Brain pericyte (primary cell): Measurements from ENCODE around the gene CSMD2.

Experiments
- DNase-seq: peaks from one replicate; pipeline ENCODE4 v3.0.0-alpha.2; 2012; ENCODE audit warnings: low read depth, low spot score

The CSMD2 gene

GRCh38 chr1:34156739-34157138 lies 8.3 kb downstream of the CSMD2 start:
- no peak for DNase-seq

GRCh38 chr1:34155860-34156259 lies 9.2 kb downstream of the CSMD2 start:
- DNase-seq = no peak

GRCh38 chr1:34153246-34153645 lies 11.8 kb downstream of the CSMD2 start:
- DNase-seq = no peak

GRCh38 chr1:34149501-34149900 lies 15.5 kb downstream of the CSMD2 start:
- DNase-seq = no peak

- DNase-seq = no peak
These were observed 17.7 kb downstream of the CSMD2 start for GRCh38 chr1:34147301-34147700.

GRCh38 chr1:34144766-34145165 lies 20.3 kb downstream of the CSMD2 start:
- DNase-seq = no peak

- no peak for DNase-seq
These were observed 21.1 kb downstream of the CSMD2 start for GRCh38 chr1:34143975-34144374.

- DNase-seq = no peak
These were observed 24.9 kb downstream of the CSMD2 start for GRCh38 chr1:34140011-34140676.

GRCh38 chr1:34137411-34137810 lies 27.6 kb downstream of the CSMD2 start:
- no peak for DNase-seq

GRCh38 chr1:34132161-34132420 lies 32.9 kb downstream of the CSMD2 start:
- no peak for DNase-seq

- no peak for DNase-seq
These were observed 33.5 kb downstream of the CSMD2 start for GRCh38 chr1:34131396-34132160.

GRCh38 chr1:34130306-34130705 lies 34.7 kb downstream of the CSMD2 start:
- DNase-seq = no peak

- no peak for DNase-seq
These were observed 35.4 kb downstream of the CSMD2 start for GRCh38 chr1:34129630-34130029.

GRCh38 chr1:34128186-34128889 lies 36.7 kb downstream of the CSMD2 start:
- no peak for DNase-seq

GRCh38 chr1:34127006-34128000 lies 37.7 kb downstream of the CSMD2 start:
- no peak for DNase-seq

GRCh38 chr1:34126486-34126885 lies 38.5 kb downstream of the CSMD2 start:
- no peak for DNase-seq

- DNase-seq = no peak
These were observed 39.2 kb downstream of the CSMD2 start for GRCh38 chr1:34125721-34126380.

- no peak for DNase-seq
These were observed 42.7 kb downstream of the CSMD2 start for GRCh38 chr1:34122080-34122932.

- no peak for DNase-seq
These were observed 49.8 kb downstream of the CSMD2 start for GRCh38 chr1:34115233-34115632.

GRCh38 chr1:34113887-34114286 lies 51.1 kb downstream of the CSMD2 start:
- no peak for DNase-seq
